Measurements from ENCODE around the gene PILRA.
A peak's percentile ranks its signal among the peaks of the same experiment; 100 is the strongest.

The PILRA gene

GRCh38 chr7:100413889-100414288 lies 40.6 kb downstream of the PILRA start:
- DNase-seq: no peak

GRCh38 chr7:100415448-100415847 lies 42.2 kb downstream of the PILRA start:
- DNase-seq: no peak

GRCh38 chr7:100418930-100419659 lies 45.8 kb downstream of the PILRA start:
- DNase-seq: no peak

- no peak for DNase-seq
Observed at GRCh38 chr7:100419660-100420226, 46.5 kb downstream of the PILRA start.

GRCh38 chr7:100423315-100423714 lies 50.0 kb downstream of the PILRA start:
- no peak for DNase-seq

- no peak for DNase-seq
Observed at GRCh38 chr7:100425347-100425746, 52.1 kb downstream of the PILRA start.

GRCh38 chr7:100426516-100426915 lies 53.2 kb downstream of the PILRA start:
- DNase-seq: no peak

GRCh38 chr7:100427762-100428198 lies 54.5 kb downstream of the PILRA start:
- DNase-seq: no peak

GRCh38 chr7:100428199-100428966 lies 55.1 kb downstream of the PILRA start, which contains the start of gene ZCWPW1:
ZCWPW1 (minus strand) TSS chr7:100428703; CDS start chr7:100420649, 8,054 bp downstream.
- DNase-seq: peak; percentile 98

- peak; percentile 100 for DNase-seq
Observed at GRCh38 chr7:100428967-100429636, 55.8 kb downstream of the PILRA start.

GRCh38 chr7:100429637-100430492 lies 56.6 kb downstream of the PILRA start, which contains the start of gene MEPCE:
MEPCE (plus strand) TSS chr7:100429831; CDS start chr7:100430019, 188 bp downstream.
- DNase-seq: peak; percentile 99

- DNase-seq: peak; percentile 43
Observed at GRCh38 chr7:100430493-100431285, 57.4 kb downstream of the PILRA start.

GRCh38 chr7:100431286-100431735 lies 58.0 kb downstream of the PILRA start:
- DNase-seq: no peak

- DNase-seq: no peak
Observed at GRCh38 chr7:100432053-100432452, 58.8 kb downstream of the PILRA start.

- DNase-seq: no peak
Observed at GRCh38 chr7:100432621-100433275, 59.5 kb downstream of the PILRA start.

GRCh38 chr7:100433276-100433591 lies 59.9 kb downstream of the PILRA start:
- DNase-seq: no peak

GRCh38 chr7:100433592-100434296 lies 60.5 kb downstream of the PILRA start:
- no peak for DNase-seq

- no peak for DNase-seq
Observed at GRCh38 chr7:100434297-100435144, 61.2 kb downstream of the PILRA start.
